Subcutaneous abdominal adipose tissue (tissue), 5 donors: ENCODE results near the gene C12orf60.

ENCODE experiments used
- H3K27ac ChIP-seq: one replicate; pipeline ENCODE4 v1.7.0; 2013; ENCODE audit warnings: low read depth, mild to moderate bottlenecking, inconsistent platforms, low read length, moderate library complexity
- H3K27me3 ChIP-seq, 5 donors: one replicate each; pipeline ENCODE4 v1.7.0; 2013; ENCODE audit warnings: low read length in 5 of 5, inconsistent platforms in 1 of 5; ENCODE audit not compliant: control insufficient read depth in 5 of 5, insufficient read depth in 4 of 5
- H3K36me3 ChIP-seq, 5 donors: one replicate each; pipeline ENCODE4 v1.7.0; 2013; ENCODE audit warnings: low read length in 5 of 5; ENCODE audit not compliant: control insufficient read depth in 5 of 5, insufficient read depth in 5 of 5
- H3K4me1 ChIP-seq, 5 donors: one replicate each; pipeline ENCODE4 v1.7.0; 2013; ENCODE audit warnings: low read length in 5 of 5, mild to moderate bottlenecking in 3 of 5, moderate library complexity in 1 of 5; ENCODE audit not compliant: control insufficient read depth in 5 of 5, insufficient read depth in 5 of 5
- H3K4me3 ChIP-seq, 5 donors: one replicate each; pipeline ENCODE4 v1.7.0; 2013; ENCODE audit warnings: low read length in 5 of 5, low read depth in 1 of 5
- H3K9ac ChIP-seq, 5 donors: one replicate each; pipeline ENCODE4 v1.7.0; 2013; ENCODE audit warnings: low read length in 5 of 5, mild to moderate bottlenecking in 4 of 5, moderate library complexity in 3 of 5
- H3K9me3 ChIP-seq, 5 donors: one replicate each; pipeline ENCODE4 v1.7.0; 2013; ENCODE audit warnings: low read length in 5 of 5; ENCODE audit not compliant: control insufficient read depth in 5 of 5
- donor health status: healthy.
- donor health status: healthy.
- donor health status: healthy.
- donor health status: healthy.
- donor health status: healthy.

The C12orf60 gene

DNA sequence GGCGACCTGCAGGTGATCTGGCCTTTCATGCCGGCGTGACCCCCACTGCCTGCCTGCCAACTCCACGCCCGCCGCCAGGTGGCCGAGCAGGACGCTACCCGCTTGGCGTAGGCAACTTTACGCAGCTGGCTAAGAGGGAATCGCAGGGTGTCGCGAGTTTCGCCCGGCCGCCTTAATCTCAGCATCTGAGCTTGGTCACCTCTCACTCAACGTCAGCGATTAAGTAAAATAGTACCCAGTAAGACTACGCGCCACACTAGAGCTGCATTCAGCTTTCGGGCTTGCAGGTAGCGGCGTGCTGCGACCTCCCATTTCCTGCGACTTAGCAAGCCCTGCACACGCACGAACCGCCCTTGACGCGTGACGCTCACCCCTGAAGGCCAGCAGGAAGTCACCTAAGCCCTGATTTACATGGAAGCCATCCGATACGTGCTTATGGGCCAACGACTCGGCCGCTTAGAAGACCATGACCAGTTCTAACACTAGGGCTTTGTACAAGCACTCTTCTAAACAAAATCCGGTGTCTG lies 33.4 kb upstream of the C12orf60 start:
- H3K4me3 ChIP-seq = peak overlapping the region; percentile 89 to 98 (median 96)
- H3K36me3 ChIP-seq = no peaks in the 10 kb centered on the region
- peaks cover 0 to 11% (median 3%) of the 10 kb centered on the region in 5 donors for H3K9me3 ChIP-seq
- no peaks in the 10 kb centered on the region for H3K27me3 ChIP-seq
- peaks cover 0 to 40% (median 22%) of the 10 kb centered on the region in 5 donors for H3K4me1 ChIP-seq
- H3K27ac ChIP-seq = peak overlapping the region; percentile 95
- H3K9ac ChIP-seq = peak overlapping the region; percentile 79 to 93 (median 90)

DNA sequence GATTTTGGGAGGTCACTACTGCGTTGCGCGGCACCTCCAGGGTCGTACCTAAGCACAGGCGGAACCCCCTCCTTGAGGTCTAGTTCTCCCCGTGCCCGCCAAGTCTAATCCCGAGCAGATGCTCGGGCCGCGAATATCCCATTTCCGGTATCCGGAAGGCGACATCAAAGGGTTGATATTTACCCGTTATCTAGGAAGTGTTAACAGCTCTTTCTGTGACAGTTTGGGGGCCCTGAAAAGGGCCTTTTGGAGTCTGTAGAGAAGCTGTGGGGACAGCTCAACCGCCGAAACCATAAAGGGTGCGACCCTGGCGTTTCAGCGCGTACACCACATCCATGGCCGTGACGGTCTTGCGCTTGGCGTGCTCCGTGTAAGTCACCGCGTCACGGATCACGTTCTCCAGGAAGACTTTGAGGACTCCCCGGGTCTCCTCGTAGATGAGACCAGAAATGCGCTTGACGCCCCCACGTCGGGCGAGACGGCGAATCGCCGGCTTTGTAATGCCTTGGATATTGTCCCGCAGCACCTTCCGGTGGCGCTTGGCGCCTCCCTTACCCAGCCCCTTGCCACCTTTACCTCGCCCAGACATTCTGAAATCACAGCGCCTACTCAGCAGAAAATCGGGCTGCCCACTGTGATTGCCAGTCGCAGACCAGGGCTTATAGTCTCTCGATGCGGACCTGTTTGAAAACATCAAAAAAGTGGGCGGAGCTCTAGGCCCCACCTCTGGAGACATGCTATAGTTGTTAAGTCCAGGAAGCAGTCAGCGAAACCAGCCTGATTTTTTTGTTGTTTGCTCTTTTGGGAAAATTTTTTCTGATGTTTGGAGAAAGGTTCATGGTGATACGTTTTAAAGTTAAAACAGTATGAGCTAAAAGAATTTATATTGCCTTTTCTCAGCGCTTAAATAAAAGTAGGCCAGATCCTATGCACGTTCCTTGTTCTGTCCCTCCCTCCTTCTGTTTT lies 32.7 kb upstream of the C12orf60 start:
- Histone ChIP-seq H3K27ac (peak overlapping the region; percentile 95), H3K9ac (peak overlapping the region; percentile 79 to 93 (median 90)), H3K4me3 (peak overlapping the region; percentile 89 to 98 (median 96)), H3K27me3 (no peaks in the 10 kb centered on the region), H3K36me3 (no peaks in the 10 kb centered on the region), H3K9me3 (peaks cover 0 to 7% (median 3%) of the 10 kb centered on the region in 5 donors), H3K4me1 (peaks cover 0 to 47% (median 23%) of the 10 kb centered on the region in 5 donors)

DNA sequence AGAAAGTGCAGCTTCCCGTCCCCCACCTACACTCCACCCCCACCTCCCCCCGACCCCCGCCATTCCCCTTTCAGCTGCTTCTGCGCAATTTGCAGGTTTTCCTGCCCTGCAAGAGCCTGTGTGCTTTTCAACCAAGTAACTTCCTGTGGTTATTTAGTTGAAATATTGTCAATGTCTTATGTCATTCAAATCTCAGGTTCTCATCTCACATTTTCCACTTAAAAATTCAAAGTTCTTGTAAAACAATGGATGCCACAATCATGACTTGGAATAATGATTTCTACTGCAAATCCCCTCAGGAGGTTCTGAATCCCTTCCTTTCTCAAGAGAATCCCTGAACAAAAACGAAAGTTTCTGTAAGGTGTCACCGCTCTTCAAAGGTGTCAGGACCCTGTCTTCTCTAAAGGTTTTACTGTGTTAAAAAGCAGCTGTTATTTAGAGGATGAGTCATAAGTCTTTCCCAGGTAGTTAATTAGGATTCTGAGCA lies 31.8 kb upstream of the C12orf60 start:
- Histone ChIP-seq H3K4me1 (peaks cover 0 to 56% (median 32%) of the 10 kb centered on the region in 5 donors), H3K27ac (peak overlapping the region; percentile 95)

DNA sequence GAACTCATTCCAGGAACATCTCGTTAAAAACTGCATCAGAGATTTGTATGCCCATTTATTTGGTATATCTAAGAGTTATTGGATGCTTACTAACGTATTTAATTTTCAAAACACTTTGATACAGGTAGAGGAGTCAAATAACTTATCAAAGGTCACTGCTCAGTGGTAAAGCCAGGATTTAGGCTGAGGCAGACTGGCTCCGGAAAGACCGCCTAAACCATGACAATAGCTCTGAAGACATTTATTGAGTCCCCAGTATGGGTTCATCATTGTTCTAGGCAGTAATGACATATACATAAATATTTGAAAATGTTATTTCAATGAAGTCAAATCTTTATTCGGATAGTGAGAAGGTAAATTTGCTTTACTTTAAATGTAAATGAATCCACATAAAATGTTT lies 30.5 kb upstream of the C12orf60 start:
- Histone ChIP-seq H3K4me3 (no peak overlapping the region), H3K9me3 (no peaks in the 10 kb centered on the region), H3K9ac (no peak overlapping the region), H3K4me1 (peaks cover 0 to 65% (median 42%) of the 10 kb centered on the region in 5 donors), H3K36me3 (no peaks in the 10 kb centered on the region), H3K27ac (no peak overlapping the region), H3K27me3 (no peaks in the 10 kb centered on the region)

More for the DNA sequence above, 31.8 kb upstream of the C12orf60 start:
- Histone ChIP-seq H3K36me3 (no peaks in the 10 kb centered on the region), H3K4me3 (peak overlapping the region in 1 of 5 donors; percentile 96), H3K27me3 (no peaks in the 10 kb centered on the region), H3K9me3 (peaks cover 0 to under 1% (median 0%) of the 10 kb centered on the region in 5 donors), H3K9ac (no peak overlapping the region)

DNA sequence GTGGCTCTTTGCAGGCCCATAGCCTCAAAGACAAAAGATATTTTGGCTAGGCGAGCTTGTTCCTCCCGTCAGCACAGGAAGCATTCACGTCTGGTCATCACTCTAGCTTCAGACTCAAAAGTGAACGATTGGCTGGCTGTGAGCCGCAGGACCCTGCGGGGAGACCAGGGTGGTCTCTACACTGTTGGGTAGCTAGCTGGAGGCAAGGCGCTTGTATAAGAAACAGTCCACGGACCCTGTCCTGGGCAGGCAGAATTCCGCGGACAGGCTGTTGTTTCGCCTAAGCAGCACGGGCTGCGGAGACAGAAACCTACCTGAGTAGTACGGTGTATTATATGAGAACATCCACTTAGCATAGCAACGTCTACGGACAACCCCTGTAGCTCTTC lies 29.8 kb upstream of the C12orf60 start:
- Histone ChIP-seq H3K27me3 (no peaks in the 10 kb centered on the region), H3K9ac (peak overlapping the region in 3 of 5 donors; percentile 3 to 99 (median 96)), H3K36me3 (no peaks in the 10 kb centered on the region), H3K4me1 (peaks cover 0 to 64% (median 42%) of the 10 kb centered on the region in 5 donors), H3K4me3 (peak overlapping the region; percentile 79 to 98 (median 94)), H3K27ac (peak overlapping the region; percentile 99), H3K9me3 (no peaks in the 10 kb centered on the region)

DNA sequence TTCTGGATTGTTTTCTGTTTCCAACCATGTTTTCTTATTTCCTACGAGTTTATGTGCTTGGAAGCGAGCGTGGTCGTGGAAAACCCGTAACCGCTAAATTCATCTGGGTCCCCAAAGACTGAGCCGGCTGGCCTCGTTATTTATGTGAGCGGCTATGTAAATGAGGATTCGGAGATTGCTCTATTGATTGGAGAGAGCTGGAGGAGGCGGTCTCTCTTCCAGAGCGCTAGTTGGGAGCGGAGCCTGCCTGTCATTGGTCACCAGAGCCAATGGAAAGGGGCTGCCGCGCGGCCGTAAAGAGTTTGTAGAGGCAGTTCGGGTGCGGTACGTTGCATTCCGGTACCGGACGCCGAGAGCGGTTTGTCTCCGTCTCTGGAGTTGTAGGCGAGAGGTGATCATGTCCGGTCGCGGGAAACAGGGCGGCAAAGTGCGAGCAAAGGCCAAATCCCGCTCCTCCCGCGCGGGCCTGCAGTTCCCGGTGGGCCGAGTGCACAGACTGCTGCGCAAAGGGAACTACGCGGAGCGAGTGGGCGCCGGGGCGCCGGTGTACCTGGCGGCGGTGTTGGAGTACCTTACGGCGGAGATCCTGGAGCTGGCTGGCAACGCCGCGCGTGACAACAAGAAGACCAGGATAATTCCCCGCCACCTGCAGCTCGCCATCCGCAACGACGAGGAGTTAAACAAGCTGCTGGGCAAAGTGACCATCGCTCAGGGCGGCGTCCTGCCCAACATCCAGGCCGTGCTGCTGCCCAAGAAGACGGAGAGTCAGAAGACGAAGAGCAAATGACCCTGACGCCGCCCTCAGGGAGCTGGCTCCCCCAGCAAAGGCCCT lies 29.2 kb upstream of the C12orf60 start:
- Histone ChIP-seq H3K9ac (peak overlapping the region; percentile 95 to 99 (median 96)), H3K4me3 (peak overlapping the region; percentile 79 to 98 (median 94)), H3K27ac (peak overlapping the region; percentile 99), H3K36me3 (no peaks in the 10 kb centered on the region), H3K9me3 (no peaks in the 10 kb centered on the region), H3K27me3 (no peaks in the 10 kb centered on the region), H3K4me1 (peaks cover 0 to 58% (median 35%) of the 10 kb centered on the region in 5 donors)

DNA sequence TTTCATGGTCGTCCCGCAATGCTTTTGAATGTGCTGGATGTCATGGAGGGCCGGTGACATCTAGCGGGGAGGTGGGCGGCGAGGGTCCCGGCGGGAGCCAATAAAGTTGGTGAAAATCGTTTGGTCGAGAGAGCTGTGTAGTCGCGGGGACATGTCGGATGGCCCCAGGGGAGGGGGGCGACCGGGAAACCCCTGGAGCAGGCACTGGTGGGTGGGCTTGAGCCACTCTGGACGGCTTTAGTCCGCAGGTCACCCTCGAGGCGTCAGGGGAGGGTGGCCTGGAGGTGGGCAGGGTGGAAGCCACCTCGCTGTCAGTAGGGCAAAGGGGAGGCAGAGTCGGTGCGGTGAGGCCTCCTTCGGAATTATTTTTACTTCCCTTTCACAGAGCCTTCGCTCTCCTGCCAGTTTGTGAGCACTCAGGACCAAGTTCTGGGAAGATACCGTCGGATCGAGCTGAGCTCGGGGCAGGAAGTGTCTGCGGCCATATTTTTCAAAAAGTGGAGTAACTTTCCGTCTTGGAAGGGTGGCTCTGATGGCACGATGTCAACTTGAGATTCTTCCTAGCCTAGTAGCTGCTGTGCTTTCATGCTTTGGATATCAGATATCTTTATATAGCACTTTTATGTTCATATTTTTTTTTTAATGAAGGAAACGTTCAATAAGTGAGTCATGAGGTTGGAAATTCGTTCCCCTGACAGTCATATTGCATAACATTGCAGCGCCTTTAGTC lies 28.4 kb upstream of the C12orf60 start:
- Histone ChIP-seq H3K27me3 (no peaks in the 10 kb centered on the region), H3K9ac (peak overlapping the region; percentile 95 to 99 (median 96)), H3K4me1 (peaks cover 0 to 50% (median 30%) of the 10 kb centered on the region in 5 donors), H3K36me3 (no peaks in the 10 kb centered on the region), H3K27ac (peak overlapping the region; percentile 99), H3K4me3 (peak overlapping the region; percentile 83 to 98 (median 94)), H3K9me3 (no peaks in the 10 kb centered on the region)

DNA sequence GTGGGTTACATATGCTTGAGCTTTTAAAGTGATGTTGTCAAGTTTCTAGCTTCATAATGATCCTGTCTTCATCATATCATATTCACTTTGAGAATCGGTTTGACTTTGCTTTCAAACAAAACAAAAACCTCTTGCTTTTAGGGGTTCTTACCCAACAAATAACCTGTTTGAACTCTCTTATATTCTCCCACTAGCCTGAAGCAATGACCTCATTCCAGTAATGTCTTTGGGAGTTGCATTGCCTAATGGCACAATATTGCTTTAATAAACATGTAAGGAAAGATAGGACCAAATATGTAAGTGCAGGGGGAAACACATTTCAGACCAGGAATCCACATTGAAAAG lies 27.9 kb upstream of the C12orf60 start:
- Histone ChIP-seq H3K4me1 (peaks cover 0 to 45% (median 30%) of the 10 kb centered on the region in 5 donors), H3K27me3 (no peaks in the 10 kb centered on the region), H3K9ac (peak overlapping the region; percentile 12 to 99 (median 96)), H3K36me3 (no peaks in the 10 kb centered on the region), H3K27ac (peak overlapping the region; percentile 99), H3K9me3 (no peaks in the 10 kb centered on the region), H3K4me3 (peak overlapping the region; percentile 83 to 98 (median 94))
